Stimulated activated CD4-positive, alpha-beta T cell treated with anti-CD3 and anti-CD28 coated beads, Interleukin-15, amount 100 ng/mL, for 48 hours (primary cell): ENCODE measurements around the gene SLC34A2.
"Not testable (repeated sequence)": the region's sequence is repeated elsewhere in the genome, so short reads cannot be mapped to it uniquely, and the experiment has no call there.

Experiments used
- DNase-seq, 2 donors: peaks; one replicate each; pipeline ENCODE4 v3.0.0-alpha.2; 2020; ENCODE audit warnings: low read depth in 2 of 2

Gene SLC34A2

GRCh38 chr4:25654971-25655963, at the start of gene SLC34A2:
Gene SLC34A2, plus strand, starts transcription at chr4:25655851. Its CDS starts 6,650 bp downstream, at chr4:25662501.
- DNase-seq, result no peak

- no peak for DNase-seq
These were observed 47.0 kb upstream of the SLC34A2 start for GRCh38 chr4:25608644-25609043.

- no peak for DNase-seq
These were observed 45.7 kb upstream of the SLC34A2 start for GRCh38 chr4:25609976-25610375.

GRCh38 chr4:25613613-25614012, 42.0 kb upstream of the SLC34A2 start:
- DNase-seq, result not testable (repeated sequence)

- DNase-seq, result no peak
These were observed 40.8 kb upstream of the SLC34A2 start for GRCh38 chr4:25614807-25615206.

GRCh38 chr4:25621027-25621930, 34.4 kb upstream of the SLC34A2 start:
- no peak for DNase-seq

GRCh38 chr4:25624616-25625015, 31.0 kb upstream of the SLC34A2 start:
- DNase-seq, result no peak

GRCh38 chr4:25628451-25628850, 27.2 kb upstream of the SLC34A2 start:
- DNase-seq, result no peak

- no peak for DNase-seq
These were observed 23.5 kb upstream of the SLC34A2 start for GRCh38 chr4:25632135-25632534.

GRCh38 chr4:25633541-25633940, 22.1 kb upstream of the SLC34A2 start:
- no peak for DNase-seq

- no peak for DNase-seq
These were observed 20.1 kb upstream of the SLC34A2 start for GRCh38 chr4:25635501-25635900.

- no peak for DNase-seq
These were observed 17.9 kb upstream of the SLC34A2 start for GRCh38 chr4:25637581-25638220.

GRCh38 chr4:25638221-25638601, 17.4 kb upstream of the SLC34A2 start:
- no peak for DNase-seq

- no peak for DNase-seq
These were observed 16.8 kb upstream of the SLC34A2 start for GRCh38 chr4:25638806-25639205.

- no peak for DNase-seq
These were observed 5.3 kb upstream of the SLC34A2 start for GRCh38 chr4:25650311-25650710.

GRCh38 chr4:25651682-25652081, 4.0 kb upstream of the SLC34A2 start:
- DNase-seq, result no peak

- DNase-seq, result no peak
These were observed 1.4 kb upstream of the SLC34A2 start for GRCh38 chr4:25654031-25654970.

GRCh38 chr4:25656031-25656430, 380 bp downstream of the SLC34A2 start:
- DNase-seq, result no peak

GRCh38 chr4:25658357-25658771, 2.7 kb downstream of the SLC34A2 start:
- no peak for DNase-seq

GRCh38 chr4:25658777-25659176, 3.1 kb downstream of the SLC34A2 start:
- no peak for DNase-seq

- DNase-seq, result not testable (repeated sequence)
These were observed 5.8 kb downstream of the SLC34A2 start for GRCh38 chr4:25661441-25661840.
